GM21737 (cell line): ENCODE data around the gene HOMEZ.
A peak's percentile ranks its signal among the peaks of the same experiment; 100 is the strongest.
"Not testable (repeated sequence)": the region's sequence is repeated elsewhere in the genome, so short reads cannot be mapped to it uniquely, and the experiment has no call there.

ENCODE experiments used
- ATAC-seq: cut with Tn5 transposase; IDR thresholded peaks from one replicate; pipeline ENCODE4 v1.9.1; 2021; ENCODE audit warnings: mild to moderate bottlenecking, moderate library complexity; ENCODE audit not compliant: unreplicated experiment

The HOMEZ gene

DNA sequence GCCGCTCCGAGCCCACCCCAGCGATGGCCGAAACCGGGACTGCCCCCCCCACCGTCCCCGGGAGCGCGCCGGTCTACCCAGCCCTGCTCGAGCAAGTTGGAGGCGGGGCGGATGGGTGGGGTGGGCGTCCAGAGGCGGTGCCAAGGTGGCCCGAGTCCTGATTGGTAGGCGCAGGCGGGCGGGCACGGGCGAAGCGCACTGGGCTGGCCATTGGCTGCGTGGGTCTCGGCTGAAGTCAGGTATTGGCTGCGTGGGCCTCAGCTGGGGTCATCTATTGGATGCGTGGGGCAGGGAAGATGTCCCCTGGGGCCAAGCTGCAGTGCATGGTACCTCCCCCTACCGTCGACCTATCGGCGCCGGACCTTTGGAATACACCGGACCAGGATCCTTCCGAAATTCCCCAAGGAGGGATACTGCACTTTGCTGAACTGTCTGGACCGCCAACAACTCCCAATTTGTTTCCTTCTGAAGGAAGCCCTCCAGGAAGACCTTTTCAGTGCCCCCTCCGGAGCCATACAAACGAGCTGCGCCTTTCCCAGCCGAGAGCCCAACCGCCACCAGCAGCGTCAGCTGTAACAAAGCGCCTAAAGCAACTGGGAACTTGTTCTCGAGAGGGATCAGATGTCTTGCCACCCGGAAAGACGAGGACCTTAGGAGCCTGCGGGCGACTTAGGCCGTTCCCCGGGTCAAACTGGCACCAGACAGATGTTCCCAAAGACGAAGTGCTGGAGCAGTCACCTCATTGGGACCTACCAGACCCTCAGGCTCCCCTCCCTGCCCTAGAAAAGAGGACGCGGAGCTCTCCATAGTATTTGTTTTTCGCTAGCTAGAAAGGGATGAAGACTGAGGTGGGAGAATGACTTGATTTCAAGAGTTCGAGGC is at the start of gene HOMEZ:
Gene HOMEZ (minus strand): TSS at position 113 of the 882 bp plus-strand sequence. CDS start 180 bp downstream, outside the sequence.
- peak; percentile 97 for ATAC-seq

GRCh38 chr14:23335623-23336022 is 49.7 kb upstream of the HOMEZ start:
- ATAC-seq: no peak

DNA sequence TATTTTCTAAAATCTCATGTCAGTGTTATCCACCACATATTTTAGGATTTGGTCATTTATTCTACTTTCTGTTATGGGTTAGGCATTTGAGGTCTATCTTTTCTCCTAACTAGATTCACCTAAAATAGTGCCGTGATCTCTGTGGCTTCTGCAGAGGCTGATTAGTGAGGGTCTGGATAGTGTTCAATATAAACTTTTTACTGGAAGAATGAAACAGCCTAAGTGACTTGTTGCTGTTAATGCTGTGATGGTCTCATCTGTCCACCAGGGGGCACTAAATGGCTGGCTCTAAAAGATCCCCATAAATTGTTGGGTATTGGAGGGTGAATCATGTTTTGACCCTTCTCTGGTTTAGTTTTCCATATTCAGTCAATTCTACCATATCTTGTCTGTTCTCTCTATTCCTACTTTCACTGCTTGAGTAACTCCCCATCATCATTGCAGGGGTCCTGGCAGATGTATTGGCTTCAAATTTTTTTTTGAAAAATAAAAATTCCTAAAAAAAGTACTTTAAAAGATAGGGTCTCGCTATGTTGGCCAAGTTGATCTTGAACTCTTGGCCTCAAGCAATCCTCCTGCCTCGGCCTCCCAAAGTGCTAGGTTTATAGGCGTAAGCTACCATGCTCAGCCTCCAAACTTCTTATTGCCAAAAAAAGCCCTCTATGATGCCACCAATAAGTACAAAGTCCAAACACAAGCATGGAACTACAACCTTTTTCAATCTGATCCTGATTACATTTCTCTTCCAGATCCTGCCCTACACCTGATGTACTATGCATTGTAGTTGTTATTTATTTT is 42.2 kb upstream of the HOMEZ start:
- ATAC-seq: no peak

- no peak for ATAC-seq
Measured at GRCh38 chr14:23326491-23327332, 40.8 kb upstream of the HOMEZ start.

DNA sequence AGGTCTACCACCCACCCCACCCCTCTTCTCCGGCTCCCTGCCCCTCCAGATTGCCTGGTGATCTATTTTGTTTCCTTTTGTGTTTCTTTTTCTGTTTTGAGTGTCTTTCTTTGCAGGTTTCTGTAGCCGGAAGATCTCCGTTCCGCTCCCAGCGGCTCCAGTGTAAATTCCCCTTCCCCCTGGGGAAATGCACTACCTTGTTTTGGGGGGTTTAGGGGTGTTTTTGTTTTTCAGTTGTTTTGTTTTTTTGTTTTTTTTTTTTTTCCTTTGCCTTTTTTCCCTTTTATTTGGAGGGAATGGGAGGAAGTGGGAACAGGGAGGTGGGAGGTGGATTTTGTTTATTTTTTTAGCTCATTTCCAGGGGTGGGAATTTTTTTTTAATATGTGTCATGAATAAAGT is 39.8 kb upstream of the HOMEZ start:
- ATAC-seq: not testable (repeated sequence)

- ATAC-seq: no peak
Measured at GRCh38 chr14:23324993-23325392, 39.1 kb upstream of the HOMEZ start.

GRCh38 chr14:23324455-23324846 is 38.5 kb upstream of the HOMEZ start:
- ATAC-seq: no peak

GRCh38 chr14:23323838-23324454 is 38.0 kb upstream of the HOMEZ start:
- no peak for ATAC-seq

DNA sequence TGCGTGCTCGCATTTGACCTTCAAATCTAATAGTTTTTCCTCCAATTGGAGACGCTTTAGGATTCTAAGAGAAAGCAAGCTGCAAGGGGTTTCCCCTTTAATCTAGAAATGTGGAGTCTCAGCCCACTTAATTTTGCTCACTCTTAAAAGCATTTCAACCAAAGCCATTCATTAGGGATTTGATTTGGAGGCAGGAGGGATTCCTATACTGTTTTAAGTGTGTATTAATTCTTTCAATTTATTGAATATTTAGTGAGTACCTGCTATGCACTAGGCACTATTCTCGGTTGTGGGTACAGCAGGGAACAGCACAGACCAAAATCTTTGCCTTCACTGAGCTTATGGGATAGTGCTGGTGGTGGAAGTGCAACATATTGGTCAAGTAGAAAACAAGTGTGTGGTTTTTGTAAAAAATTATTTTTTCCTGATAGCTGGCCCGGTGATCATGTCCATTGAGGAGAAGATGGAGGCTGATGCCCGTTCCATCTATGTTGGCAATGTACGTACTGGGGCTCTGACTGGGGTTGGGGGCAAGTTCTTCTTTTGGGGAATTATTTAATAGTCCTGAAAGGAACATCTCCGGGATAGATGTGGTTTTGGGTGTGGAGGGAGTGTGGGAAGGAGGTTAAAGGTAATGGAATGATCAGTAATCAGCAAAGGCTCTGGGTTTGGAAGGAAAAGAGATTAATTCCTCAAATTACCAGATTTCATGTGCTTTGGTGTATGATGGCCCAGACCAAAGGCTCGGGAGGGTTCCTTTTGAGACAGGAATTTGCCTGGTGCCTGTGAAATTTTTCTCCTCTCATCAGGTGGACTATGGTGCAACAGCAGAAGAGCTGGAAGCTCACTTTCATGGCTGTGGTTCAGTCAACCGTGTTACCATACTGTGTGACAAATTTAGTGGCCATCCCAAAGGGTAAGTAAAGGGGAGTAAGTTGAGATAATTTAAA is 36.9 kb upstream of the HOMEZ start:
- no peak for ATAC-seq

GRCh38 chr14:23321572-23322547 is 35.9 kb upstream of the HOMEZ start:
- peak; percentile 10 for ATAC-seq

DNA sequence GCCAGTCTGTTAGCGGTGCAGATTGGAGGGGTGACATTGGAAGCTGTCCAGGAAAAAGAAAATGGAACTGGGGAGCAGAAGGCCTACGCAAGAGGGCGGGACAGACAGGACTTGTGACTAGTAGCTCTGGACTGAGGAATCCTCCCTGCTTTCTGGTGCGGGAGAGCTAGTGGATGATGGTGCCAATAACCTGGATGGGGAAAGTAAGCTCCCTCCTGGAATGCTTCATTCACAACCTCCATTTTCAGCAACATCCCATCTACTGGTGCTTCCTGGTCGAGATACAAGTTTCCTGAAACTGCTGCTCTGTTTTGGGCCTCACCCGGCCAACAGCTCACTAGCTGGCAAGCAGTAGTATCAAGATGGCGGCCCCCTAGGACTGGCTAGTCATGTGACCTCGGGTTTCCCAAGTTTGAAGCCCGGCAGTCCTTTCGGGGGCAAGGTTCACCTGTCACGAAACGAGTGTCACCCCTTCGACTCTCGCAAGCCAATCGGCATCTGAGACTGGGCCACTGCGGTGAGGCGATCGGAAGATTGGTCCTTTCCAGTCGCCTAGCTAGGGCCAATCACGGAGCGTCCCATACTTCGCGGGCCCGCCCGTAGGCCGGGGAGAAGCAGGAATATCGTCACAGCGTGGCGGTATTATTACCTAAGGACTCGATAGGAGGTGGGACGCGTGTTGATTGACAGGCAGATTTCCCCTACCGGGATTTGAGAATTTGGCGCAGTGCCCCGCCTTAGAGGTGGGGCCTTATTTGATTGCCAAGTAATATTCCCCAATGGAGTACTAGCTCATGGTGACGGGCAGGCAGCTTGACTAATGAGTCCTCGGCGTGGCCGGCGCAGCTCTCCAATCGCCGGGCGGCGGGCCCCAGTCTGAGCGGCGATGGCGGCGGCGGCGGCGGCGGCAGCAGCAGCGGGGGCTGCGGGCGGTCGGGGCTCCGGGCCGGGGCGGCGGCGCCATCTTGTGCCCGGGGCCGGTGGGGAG is 34.9 kb upstream of the HOMEZ start, which contains the start of gene PABPN1:
Gene PABPN1 (plus strand): TSS at position 874 of the 988 bp plus-strand sequence. CDS start 13 bp downstream, at position 887.
- ATAC-seq: peak; percentile 87

- no peak for ATAC-seq
Measured at GRCh38 chr14:23319746-23320583, 34.0 kb upstream of the HOMEZ start.

- no peak for ATAC-seq
Measured at GRCh38 chr14:23316300-23316699, 30.4 kb upstream of the HOMEZ start.

DNA sequence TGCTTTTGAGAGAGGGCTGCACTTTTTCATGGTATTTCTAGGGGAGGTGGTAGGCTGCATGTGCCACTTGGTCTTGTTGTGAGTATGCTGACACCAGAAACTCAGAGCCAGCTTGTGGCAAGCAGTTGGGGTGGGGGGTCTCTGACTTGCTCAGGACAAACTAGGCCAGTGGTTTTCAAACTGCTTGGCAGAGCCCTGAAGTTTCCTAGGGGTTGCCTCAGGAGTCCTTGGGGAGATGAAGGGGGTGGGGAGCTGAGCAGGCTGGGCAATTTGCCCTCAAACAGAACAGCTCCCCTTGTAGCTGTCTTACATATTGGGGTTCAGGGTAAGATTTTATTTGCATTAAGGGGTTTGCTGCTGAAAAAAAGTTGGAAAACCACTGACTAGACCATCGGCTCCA is 24.6 kb upstream of the HOMEZ start:
- no peak for ATAC-seq

GRCh38 chr14:23308721-23309445 is 23.0 kb upstream of the HOMEZ start:
- no peak for ATAC-seq
